Stimulated activated CD4-positive, alpha-beta T cell treated with anti-CD3 and anti-CD28 coated beads, Interleukin-4, amount 100 ng/mL, for 48 hours (primary cell): ENCODE data around the gene DNAH1.

ENCODE experiments used
- DNase-seq, 2 donors: peaks; one replicate each; pipeline ENCODE4 v3.0.0-alpha.2; 2020; ENCODE audit warnings: low read depth in 2 of 2

The DNAH1 gene

DNA sequence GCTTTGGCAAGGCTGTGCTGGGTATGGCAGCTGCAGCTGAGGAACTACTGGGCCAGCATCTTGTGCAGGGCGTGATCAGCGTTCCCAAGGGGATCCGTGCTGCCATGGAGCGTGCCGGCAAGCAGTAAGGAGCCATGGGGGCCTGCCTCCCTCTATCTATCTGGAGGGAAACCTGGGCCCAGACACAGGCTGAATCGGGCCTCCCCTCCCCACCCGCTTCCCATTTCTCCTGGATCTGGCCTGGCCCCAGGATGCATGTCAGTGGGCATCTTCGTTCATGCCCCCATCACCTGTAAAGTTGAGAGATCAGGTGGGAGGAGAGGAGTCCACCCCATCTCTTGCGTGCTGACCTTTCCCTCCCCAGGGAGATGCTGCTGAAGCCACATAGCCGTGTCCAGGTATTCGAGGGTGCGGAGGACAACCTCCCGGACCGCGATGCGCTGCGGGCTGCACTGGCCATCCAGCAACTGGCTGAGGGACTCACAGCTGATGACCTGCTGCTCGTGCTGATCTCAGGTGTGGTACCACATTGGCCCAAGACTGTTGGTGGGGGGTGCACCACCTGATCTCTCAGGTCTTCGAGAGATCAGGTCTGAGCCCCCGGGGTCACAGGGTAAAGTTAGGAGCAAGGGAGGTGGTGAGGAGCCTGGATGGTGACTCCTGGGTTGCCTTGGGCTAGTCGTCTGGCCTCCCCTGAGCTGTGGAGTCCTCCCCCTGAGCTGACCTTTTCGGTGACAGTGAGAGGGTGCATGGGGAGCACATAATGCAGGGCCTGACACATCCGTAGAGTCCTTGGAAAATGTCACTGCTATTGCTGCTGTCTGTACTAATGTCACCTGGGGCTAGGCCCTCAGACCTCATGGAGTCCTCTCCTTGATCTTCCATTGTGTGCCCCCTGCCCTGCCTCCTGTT, 25.3 kb upstream of the DNAH1 start:
- no peak for DNase-seq

DNA sequence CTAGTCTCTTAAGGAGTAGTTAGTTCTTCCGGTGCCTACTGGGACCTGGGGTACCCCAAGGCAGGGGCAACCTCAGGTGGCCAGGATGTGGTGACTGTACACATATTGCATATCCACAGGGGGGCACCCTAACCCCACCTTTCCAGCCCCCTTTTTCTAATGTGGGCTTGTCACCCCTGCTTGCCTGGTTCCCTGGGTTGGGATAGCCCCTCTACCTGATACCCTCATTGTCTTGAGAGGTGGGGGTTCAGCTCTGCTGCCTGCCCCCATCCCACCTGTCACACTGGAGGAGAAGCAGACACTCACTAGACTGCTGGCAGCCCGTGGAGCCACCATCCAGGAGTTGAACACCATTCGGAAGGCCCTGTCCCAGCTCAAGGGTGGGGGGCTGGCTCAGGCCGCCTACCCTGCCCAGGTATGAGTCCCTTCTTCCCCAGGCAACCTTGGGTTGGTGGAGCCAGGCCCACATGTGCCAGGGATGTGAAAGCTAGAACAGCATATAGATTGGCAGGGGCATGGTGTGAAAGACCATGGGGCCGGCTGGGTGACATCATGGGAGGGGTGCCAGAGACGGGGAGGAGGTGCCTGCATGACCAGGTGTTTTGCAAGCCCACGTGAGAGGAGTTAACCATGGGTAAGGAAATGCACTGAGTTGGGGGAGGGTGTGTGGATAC, 24.5 kb upstream of the DNAH1 start:
- peak in 1 of 2 donors; percentile 24 for DNase-seq

DNA sequence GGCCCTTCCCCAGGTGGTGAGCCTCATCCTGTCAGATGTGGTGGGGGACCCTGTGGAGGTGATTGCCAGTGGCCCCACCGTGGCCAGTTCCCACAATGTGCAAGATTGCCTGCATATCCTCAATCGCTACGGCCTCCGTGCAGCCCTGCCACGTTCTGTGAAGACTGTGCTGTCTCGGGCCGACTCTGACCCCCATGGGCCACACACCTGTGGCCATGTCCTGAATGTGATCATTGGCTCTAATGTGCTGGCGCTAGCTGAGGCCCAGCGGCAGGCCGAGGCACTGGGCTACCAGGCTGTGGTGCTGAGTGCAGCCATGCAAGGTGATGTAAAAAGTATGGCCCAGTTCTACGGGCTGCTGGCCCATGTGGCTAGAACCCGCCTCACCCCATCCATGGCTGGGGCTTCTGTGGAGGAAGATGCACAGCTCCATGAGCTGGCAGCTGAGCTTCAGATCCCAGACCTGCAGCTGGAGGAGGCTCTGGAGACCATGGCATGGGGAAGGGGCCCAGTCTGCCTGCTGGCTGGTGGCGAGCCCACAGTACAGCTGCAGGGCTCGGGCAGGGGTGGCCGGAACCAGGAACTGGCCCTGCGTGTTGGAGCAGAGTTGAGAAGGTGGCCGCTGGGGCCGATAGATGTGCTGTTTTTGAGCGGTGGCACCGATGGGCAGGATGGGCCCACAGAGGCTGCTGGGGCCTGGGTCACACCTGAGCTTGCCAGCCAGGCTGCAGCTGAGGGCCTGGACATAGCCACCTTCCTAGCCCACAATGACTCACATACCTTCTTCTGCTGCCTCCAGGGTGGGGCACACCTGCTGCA, 23.7 kb upstream of the DNAH1 start:
- DNase-seq: no peak

DNA sequence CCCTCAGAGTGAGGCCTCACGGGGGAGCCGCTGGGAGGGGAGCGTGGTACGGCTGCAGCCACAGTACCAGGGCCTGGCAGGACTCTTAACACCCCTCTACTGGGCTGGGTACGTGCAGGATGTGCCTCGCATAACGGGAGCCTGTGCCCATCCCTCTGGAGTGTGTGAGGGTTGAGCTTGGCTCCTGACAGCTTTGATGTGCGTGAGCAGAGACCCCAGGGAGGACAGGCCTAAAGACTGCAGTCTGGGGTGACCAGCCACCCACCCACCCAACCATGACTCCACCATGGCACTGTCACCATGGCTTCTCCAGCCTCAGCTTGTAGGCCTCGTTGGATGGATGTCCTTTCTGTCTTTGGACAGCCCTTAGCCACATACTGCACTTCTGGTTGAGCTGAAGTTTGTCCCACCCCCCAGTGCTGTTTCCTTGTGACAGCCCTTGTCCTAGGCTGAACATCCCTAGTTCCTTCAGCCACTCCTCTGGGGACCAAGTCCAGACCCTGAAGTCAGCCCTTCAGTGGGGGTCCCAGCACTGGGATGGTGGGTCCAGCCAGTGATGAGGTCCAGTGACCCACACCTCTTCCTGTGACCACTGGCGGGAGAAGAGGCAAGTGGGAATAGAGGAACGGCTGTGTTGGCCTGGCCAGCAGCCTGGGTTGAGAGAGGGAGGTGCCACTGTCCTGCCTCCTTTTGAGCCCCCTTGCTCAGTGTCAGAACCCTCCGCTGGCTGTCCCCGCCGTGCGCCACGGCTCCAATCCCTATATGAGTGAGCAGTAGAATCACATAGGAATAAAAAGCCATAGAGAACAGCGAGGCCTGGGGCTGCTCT, 22.4 kb upstream of the DNAH1 start:
- no peak for DNase-seq

- DNase-seq: no peak
Measured at GRCh38 chr3:52294320-52295150, 21.6 kb upstream of the DNAH1 start.

DNA sequence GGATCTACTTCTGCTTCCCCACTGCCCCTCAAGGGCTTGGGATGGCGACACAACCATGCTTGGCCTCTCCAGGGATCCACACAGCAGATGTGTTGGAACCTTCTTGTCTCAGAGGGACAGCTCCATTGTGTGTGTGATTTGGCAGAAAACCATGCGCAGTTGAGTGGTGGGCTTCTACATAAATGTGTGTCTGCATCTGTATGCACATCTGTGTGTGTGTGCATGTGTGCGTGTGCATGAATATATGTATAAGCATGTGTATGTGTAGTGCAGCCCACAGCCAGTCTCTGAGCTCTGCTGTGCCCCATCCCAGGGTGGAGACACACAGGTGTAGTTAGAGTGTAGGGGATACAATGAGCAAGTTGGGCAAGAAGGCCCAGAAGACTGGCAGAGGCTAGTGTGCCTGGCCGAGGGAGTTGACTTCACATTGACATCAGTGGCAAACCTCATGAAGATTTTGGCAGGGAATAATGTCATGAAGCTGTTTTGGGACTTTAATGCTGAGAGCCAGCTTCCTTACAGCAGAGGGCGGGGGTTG, 20.4 kb upstream of the DNAH1 start:
- DNase-seq: no peak

GRCh38 chr3:52297242-52298148, 18.6 kb upstream of the DNAH1 start:
- no peak for DNase-seq

DNA sequence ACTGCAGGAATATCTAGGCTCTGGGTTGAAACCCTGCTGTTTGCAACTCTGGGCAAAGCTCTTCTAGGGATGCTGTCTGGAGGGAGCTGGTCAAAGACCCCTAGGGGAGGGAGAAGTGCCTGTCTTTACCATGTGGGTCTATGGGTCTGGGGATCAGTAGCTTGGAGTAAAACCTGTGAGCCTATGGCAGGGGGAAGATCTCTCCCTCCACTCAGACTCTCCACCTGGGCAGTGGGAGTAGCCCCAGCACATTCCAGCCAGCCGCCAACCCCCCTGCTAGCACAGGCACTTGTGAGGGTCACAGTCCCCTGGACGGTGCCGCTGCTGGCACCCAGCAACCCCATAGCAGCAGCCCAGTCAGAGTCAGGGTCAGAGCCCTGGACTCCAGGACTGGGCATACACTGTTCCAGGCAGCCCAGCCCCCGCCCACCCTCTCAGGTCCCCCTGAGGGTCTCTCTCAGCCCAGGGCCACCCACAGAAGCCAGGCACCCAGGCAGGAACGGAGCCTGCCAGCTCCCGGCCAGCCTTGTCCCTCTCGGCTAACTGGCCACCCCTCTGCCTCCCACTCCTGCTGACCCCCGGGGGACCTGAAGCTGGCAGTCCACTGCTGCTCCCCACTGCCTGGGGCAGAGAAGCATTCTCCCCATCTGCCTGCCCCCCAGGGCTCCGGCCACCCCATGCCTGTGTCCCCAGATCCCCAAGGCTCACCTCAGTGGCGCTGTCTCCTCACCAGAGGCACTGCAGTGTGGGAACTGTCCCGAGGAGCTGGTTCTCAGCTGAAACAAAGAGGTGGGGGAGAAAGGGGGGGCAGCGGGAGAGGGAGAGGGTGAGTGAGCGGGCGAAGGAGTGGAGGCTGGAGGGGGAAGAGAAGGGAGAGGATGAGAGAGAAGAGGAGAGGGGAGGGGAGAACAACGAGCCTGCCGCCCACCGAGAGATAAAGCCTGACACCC, 17.7 kb upstream of the DNAH1 start:
- no peak for DNase-seq

GRCh38 chr3:52299247-52299878, 16.8 kb upstream of the DNAH1 start:
- DNase-seq: no peak

DNA sequence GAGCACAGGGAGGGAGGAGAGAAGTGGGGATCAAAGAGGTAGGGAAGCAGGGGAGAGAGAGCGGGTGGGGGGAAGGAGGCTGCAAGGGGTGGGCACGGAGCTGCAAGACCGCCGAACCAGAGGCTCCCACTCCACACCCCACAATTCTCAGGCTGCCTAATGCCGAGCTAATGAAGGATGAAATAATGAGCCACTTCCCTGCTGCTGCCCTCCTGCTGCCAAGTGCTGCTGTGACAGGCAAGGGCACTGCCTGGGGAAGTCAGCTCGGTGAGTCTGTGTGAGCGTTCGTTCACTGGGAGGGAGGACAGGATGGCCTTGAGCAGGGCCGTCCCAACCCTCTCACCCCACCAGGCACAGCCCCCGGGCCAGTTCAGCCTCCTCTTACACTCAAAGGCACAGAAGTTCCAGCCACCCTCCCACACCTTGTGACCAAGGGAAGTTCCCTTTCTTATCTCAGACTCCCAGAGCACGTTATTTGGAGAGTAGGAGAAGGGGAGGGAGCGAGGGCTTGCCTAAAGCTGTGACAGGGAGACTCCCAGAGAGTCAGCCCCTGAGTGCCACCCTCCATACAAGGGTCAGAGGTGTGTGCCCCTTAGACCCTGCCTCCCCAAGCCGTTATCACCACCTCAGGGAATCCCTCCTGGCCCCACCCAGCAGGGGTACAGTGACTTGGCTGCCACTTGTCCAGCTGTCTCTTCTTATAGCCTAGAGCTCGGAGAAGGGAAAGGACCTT, 16.1 kb upstream of the DNAH1 start:
- DNase-seq: no peak

GRCh38 chr3:52302426-52303145, 13.5 kb upstream of the DNAH1 start:
- no peak for DNase-seq

DNA sequence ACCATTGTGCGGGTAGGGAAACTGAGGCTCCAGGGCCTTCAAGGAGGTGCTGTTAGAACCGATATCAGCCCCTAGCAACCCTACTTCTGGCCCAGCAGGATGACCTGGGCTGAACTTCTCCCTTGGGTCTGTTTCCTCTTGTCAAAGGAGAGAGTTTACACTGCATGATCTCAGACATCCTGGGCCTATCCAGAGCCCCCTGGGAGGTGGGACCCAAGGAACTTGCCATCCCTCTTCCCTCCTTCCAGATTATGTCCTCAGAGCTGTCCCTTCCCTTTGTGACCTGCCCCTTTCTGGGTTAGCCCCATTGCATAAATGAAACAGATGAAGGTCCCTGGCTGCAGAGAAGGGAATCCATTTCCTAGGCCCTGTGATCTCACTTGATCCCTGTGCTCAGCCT, 12.3 kb upstream of the DNAH1 start:
- no peak for DNase-seq

GRCh38 chr3:52305926-52306325, 10.2 kb upstream of the DNAH1 start:
- no peak for DNase-seq

- no peak for DNase-seq
Measured at GRCh38 chr3:52306978-52307377, 9.1 kb upstream of the DNAH1 start.

DNA sequence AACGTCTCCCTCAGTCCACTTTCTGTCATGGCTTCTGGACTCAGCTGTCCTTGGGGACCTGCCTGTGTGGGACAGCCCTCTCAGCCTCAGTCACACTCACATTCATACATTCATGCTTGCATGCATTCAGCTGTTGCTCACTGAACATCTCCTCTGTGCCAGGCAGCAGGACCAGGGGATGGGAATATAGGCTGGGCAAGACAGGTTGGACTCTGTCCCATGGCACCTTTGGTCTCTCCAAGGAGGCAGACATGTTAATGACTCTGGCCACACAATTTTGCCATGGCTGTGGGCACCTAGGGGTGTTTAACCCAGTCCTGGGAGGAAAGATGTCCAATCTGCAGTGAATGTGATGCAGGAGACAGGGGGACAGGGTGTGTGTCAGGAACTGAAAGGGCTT, 7.8 kb upstream of the DNAH1 start:
- no peak for DNase-seq
